CD4-positive, alpha-beta T cell treated with Interleukin-6 at 100 ng/mL for 8 hours (primary cell): ENCODE results near the gene ZNF503.
"Not testable (repeated sequence)": the region's sequence is repeated elsewhere in the genome, so short reads cannot be mapped to it uniquely, and the experiment has no call there.

ENCODE experiments used
- DNase-seq: peaks from one replicate; pipeline ENCODE4 v3.0.0-alpha.2; 2020; ENCODE audit warnings: mixed read lengths, low spot score

ZNF503 gene

DNA sequence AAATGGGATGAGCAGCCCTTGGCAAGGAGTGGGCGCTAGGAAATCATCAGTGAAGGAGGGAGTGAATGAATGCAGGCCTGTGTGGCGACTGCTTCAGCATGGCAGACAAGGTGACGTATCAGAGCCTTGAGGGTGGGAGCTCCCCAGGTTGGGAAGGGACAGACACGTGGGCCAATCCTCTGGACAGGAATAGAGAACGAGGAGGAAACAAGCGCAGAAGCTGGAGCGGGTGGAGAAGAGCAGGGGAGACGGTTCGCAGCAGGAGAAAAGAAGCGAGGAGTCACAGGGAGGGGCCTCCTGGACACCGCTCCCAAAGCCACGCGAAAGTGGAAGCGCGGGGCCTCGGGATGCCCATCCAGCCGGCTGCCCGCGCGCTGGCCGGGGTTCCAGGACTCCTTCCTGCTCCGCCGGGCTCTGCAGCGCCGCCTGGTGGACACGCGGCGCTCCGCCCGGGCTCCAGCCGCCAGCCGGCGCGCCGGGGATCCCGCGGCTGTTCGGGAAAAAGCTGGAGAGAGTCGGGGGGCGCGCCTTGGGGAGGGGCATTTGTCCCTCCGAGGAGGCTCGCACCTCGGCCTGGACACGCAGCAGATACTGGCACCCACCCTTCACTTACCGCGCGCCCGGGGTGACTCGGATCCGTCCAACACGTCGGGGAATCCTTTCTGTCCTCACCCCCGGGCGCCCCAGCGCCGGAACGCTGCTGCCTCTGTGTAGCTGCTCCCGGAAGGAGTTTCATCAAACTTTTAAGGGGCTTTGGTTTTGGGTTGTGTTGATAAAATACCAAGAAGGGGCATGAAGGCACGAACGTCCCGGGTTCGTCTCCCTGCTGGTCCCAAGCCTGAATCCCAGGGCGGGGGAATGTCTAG lies 6.3 kb downstream of the ZNF503 start:
- DNase-seq = no peak

GRCh38 chr10:75394221-75394620 lies 7.3 kb downstream of the ZNF503 start:
- DNase-seq = no peak

DNA sequence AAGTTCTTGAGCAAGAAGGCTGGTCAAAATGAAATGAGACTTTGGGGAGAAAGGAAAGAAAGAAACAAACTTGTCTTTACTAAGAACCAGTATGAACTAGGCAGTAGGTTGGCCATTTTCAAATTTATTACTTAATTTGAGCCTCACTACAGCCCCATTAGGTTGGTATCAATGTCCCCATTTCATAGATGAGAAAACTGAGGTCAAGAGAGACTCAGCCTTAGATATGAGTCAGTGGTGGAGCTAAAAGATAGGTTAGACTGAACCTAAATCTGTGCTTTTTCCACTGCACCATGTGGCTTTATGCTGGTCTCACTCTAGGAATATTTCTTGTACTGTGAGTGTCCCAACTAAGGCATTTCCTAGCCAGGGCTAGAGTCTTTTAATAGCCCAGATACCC lies 8.8 kb downstream of the ZNF503 start:
- DNase-seq = no peak

- no peak for DNase-seq
These were observed 9.3 kb downstream of the ZNF503 start for GRCh38 chr10:75392271-75392670.

DNA sequence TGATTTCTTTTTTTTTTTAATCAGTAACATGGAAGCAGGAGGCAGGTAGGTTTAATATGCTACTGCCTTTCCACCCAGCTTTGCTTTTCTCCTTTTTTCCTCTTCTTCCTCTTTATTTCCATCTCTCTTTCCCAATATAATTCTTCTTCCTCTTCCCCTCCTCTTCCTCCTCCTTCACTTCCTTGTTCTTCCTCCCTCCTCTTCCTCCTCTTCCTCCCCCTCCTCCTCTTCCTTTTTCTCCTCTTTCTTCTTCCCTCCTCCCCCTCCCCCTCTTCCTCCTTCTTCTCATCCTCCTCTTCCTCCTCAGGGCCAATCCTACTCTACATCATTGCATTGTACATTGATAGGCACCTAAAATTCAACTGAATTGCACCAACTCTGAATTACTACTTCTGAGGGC lies 11.4 kb downstream of the ZNF503 start:
- DNase-seq = no peak

- no peak for DNase-seq
These were observed 13.5 kb downstream of the ZNF503 start for GRCh38 chr10:75388082-75388481.

DNA sequence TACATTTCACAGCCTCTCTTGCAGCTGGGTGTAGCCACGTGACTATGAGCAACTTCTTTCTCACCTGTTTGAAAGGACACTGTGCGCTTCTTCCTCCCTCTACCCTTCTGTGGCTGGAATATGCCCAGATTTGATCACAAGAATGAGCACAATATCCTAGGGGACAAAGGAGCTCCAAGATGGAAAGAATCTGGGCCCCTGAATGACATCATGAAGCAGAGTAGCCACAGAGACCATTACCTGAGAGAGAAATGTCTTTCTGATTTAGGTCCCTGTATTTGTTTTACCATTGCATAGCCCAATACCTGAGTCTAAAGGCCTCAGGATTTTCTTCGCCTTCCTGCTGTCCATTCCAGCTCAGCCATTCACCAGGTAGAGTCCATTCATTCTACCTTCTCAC lies 15.4 kb downstream of the ZNF503 start:
- no peak for DNase-seq

- DNase-seq = no peak
These were observed 21.7 kb downstream of the ZNF503 start for GRCh38 chr10:75379817-75380216.

DNA sequence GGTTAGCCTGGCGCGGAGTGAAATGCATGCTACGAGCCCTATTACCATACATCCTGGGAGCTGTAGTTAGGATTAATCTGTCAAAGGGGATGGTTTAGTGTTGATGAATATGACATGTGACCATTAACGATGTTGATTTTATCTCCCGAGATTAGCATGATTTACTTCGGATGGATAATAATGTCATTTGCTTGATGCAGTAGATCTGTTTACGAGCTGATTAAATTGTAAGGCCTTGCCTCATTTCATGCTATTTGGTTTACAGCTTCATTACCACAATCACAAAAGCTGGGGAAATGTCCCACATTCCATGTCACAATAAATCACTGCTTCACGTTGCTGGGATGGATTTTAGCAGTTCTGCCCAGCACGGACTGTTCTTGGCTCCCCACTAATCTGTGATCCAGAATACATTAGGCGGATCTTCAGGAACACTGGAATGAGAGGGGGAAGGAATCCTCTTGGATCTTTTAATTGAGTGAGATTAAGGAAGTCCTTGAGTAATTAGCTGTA lies 22.3 kb downstream of the ZNF503 start:
- no peak for DNase-seq

DNA sequence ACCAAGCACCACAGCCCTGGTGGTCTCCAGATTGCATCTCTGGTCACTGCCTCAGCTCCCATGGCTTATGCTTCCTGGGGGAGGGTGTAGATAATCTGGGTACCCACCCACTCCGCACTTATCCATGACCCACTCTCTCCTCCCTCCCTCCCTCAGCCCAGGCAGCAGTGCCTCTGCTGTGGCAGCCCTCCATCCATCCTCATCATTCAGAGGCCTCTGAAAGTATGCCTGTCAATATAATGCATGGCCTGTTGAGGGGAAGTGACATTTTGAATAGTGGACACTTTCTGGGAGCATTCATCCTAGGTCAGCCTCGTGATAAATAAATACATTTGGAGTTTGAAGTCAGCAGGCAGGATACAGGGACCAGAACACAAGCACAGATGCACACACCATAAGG lies 23.2 kb downstream of the ZNF503 start:
- DNase-seq = no peak

DNA sequence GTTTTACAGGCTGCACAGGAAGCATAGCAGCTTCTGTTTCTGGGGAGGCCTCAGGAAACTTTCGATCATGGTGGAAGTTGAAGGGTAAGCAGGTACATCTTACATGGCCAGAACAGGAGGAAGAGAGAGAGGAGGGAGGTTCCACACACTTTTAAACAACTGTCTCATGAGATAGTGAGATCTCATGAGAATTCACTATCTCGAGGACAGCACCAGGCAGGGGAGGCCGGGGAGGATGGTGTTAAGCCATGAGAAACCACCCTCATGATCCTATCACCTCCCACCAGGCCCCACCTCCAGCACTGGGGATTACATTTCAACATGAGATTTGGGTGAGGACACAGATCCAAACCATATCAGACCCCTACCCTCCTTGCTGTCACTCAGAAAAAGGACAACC lies 23.7 kb downstream of the ZNF503 start:
- no peak for DNase-seq

- DNase-seq = no peak
These were observed 25.7 kb downstream of the ZNF503 start for GRCh38 chr10:75375838-75376237.

DNA sequence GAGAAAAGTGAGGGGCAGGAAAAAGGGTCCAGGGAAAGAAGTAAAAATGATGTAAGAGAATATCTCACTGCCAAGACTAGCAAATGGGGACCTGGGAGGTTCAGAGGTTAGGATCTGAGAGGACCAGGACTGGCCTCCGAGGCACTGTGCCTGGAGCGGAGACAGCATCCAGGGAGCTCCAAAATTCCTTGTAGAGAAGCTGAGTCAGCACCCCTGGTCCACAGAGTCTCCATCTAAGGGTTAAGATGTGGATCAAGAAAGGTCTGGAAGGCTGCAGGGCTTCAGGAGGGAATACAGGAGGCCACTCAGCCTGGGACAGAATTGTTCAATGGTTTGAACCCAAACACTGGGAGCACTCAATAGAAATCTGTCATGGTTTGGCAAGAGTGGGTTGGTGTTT lies 30.6 kb downstream of the ZNF503 start:
- DNase-seq = no peak

GRCh38 chr10:75369838-75370237 lies 31.7 kb downstream of the ZNF503 start:
- not testable (repeated sequence) for DNase-seq

DNA sequence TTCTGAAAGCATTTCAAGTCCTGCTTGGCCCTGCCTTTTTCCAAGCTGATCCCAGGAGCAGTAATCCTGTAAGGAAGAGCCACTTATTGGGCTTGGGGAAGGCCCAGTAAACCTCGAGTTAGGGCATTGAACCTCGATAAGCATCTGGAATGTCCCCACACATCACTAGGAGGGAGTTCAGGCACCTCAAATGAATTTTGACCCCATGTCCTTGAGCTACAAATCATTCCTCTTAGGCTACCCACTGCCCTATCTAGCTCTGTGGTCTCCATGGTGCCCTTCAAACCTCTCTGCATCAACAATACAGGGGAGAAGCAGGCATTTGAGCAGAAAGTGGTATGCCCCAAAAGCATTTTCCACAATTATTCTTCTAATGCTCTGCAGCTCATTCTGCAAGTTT lies 33.7 kb downstream of the ZNF503 start:
- no peak for DNase-seq

GRCh38 chr10:75367021-75367487 lies 34.5 kb downstream of the ZNF503 start:
- no peak for DNase-seq

DNA sequence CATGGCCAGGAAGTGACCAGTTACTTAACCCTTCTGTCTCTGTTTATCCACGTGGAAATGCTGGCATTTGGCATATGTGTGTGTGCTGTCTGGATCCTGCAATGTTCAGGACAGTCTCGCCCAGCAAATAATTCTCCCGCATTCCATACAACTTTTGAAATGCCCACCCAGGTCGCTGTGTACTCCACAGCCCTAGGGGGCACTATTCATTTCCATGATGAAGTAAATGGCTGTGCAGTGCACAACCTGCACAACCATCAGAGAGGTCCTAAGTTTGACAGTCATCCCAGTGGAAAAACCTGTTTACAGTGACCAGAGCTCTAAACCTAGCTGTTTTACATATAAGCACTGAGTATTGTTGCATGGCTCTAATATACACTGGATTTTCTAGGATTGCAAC lies 38.1 kb downstream of the ZNF503 start:
- DNase-seq = no peak

DNA sequence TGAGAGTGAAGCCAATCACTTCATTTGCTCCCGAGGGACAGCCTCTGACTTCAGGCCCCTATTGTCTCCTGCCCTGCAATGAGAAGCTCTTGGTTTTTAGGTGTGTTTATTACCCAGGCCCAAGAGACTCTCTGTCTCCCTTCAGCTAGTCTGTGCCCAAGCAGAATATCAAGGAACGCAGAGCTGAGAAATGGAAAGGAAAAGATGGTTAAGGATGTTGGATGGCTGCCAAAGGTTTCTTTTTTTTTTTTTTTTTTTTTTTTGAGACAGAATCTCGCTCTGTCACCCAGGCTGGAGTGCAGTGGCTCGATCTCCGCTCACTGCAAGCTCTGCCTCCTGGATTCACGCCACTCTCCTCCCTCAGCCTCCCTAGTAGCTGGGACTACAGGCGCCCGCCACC lies 41.7 kb downstream of the ZNF503 start:
- DNase-seq = not testable (repeated sequence)

- no peak for DNase-seq
These were observed 42.6 kb downstream of the ZNF503 start for GRCh38 chr10:75358835-75359421.

DNA sequence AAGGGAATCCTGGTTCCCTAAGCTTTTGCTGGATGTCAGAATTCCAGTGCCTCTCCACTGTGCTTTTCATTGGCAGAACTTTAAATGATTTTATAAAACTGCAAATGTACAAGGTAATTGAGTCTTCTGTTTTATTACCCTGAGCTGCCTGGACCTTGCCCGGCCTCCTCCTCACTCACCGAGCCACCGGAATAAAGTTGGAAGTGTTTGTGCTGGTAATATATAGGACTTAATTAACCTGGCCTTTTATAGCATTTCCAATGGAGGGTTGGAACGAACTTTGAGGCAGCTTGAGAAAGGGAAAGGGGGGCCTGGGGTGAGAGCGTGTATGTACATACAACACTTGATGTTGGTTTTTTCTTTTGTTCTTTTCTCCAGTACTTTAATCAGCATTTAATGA lies 43.4 kb downstream of the ZNF503 start:
- DNase-seq = no peak

DNA sequence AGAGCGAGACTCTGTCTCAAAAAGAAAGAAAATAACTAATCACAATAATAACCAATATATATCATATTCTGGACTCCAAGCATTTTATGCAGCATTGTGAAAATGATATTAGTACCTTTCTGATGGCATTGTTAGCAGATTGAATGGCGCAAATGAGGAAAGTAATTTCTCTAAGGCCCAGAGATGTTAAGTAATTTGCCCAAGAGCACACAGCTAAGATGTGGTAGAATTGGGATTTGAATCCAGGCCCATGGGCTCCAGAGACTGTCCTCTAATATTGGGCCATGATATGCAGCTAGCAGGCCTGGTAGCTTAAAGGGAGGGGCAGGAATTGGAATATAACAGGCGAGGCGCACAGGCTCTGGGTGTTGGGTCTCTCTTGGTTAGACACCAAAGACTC lies 44.1 kb downstream of the ZNF503 start:
- no peak for DNase-seq

- DNase-seq = no peak
These were observed 45.1 kb downstream of the ZNF503 start for GRCh38 chr10:75356484-75356883.

- DNase-seq = no peak
These were observed 45.9 kb downstream of the ZNF503 start for GRCh38 chr10:75355706-75356105.
